Measurements from ENCODE around the gene HSF2. TPM values are rescaled to one million over a fixed set of nuclear protein-coding genes. Genes with fewer than 3 reads are reported as not detected.

The HSF2 gene
- total RNA-seq, 2 experiments from 2014 or later: 18.1 to 20.6 TPM

GRCh38 chr6:122376246-122376645, 23.2 kb upstream of the HSF2 start:
- DNase-seq: no peak
- Mint-ChIP-seq H3K4me3 (no peak overlapping the region), H3K9me3 (ENCODE audit: low read depth) (no peaks in the 10 kb centered on the region), H3K36me3 (ENCODE audit: low read depth) (no peaks in the 10 kb centered on the region), H3K27ac (no peak overlapping the region), H3K4me1 (peaks cover 16% of the 10 kb centered on the region), H3K27me3 (peaks cover 10% of the 10 kb centered on the region)
- ChIA-PET CTCF (interaction anchor here (0.6 to 1.4 kb wide), 2 partner anchors 37 to 154 kb away, joined by 3 read pairs; no protein-coding TSS in a partner anchor), POLR2A (no interaction called here)
- intact Hi-C loops (cut with DNase I, micrococcal nuclease): no loop called here
- no peak for ATAC-seq

DNA sequence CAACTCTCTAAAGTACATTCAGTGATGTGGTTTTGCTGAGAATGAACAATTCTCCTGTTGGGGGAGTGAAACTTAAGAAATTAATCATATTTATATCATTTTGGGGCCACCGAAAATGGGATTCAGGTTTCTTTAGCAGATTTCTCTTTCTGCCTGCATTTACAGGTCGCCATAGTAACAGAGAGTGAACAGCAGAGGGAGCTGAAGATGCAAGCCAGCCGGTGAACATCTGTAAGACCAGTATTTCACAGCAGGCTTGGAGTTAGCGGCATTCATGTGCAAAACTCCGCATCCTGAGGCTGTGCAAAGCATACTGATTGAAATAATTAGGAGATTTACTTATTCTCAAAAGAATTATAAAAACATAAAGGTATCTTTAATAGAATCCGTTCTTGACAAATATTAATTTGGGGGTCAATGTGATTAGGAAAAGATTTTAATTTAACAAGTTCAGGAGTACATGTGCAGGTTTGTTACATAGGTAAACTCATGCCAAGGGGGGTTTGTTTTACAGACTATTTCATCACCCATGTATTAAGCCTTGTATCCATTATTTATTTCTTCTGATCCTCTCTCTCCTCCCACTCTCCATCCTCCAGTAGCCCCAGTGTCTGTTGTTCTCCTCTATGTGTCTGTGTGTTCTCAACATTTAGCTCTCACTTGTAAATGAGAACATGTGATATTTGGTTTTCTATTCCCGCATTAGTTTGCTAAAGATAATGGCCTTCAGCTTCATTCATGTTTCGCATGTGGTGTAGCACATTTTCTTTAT, 17.8 kb upstream of the HSF2 start:
- peak; percentile 99 for ATAC-seq
- H3K4me1 Mint-ChIP-seq: peaks cover 6% of the 10 kb centered on the region

GRCh38 chr6:122385857-122386612, 13.4 kb upstream of the HSF2 start:
- ATAC-seq (no peak), DNase-seq (no peak)
- ChIA-PET CTCF (interaction anchor here (0.7 to 7.5 kb wide), 4 partner anchors 105 to 387 kb away, joined by 3 to 90 read pairs (median 4); no protein-coding TSS in a partner anchor), POLR2A (no interaction called here)
- Mint-ChIP-seq H3K27ac (no peak overlapping the region), H3K9me3 (ENCODE audit: low read depth) (no peaks in the 10 kb centered on the region), H3K4me3 (no peak overlapping the region), H3K4me1 (peaks cover 6% of the 10 kb centered on the region), H3K36me3 (ENCODE audit: low read depth) (no peaks in the 10 kb centered on the region), H3K27me3 (peaks cover 10% of the 10 kb centered on the region)
- intact Hi-C loops (cut with DNase I, micrococcal nuclease): no loop called here

More for the DNA sequence above, 17.8 kb upstream of the HSF2 start:
- no peaks in the 10 kb centered on the region for H3K36me3 Mint-ChIP-seq (ENCODE audit: low read depth)
- POLR2A ChIA-PET: interaction anchor here (0.6 kb wide), 1 partner anchor 18 kb away, joined by 3 read pairs; the partner anchor contains the start of gene HSF2
- peak; percentile 74 for DNase-seq
- H3K9me3 Mint-ChIP-seq (ENCODE audit: low read depth): no peaks in the 10 kb centered on the region
- H3K4me3 Mint-ChIP-seq: no peak overlapping the region
- intact Hi-C loops (cut with DNase I, micrococcal nuclease): loop anchor here (1.0 to 5.0 kb wide), 4 partner anchors 18 to 456 kb away; partner anchors contain the start of genes SERINC1 (in 2 of the 2) and HSF2 (in 1 of the 2)
- CTCF ChIA-PET: interaction anchor here (0.6 to 7.5 kb wide), 16 partner anchors 10 to 938 kb away, joined by 3 to 90 read pairs (median 3); partner anchors contain the start of gene SERINC1
- no peak overlapping the region for H3K27ac Mint-ChIP-seq
- H3K27me3 Mint-ChIP-seq: peaks cover 8% of the 10 kb centered on the region

- CTCF ChIA-PET: interaction anchor here (0.7 kb wide), 1 partner anchor 12 kb away, joined by 4 read pairs; no protein-coding TSS in a partner anchor
- H3K9me3 Mint-ChIP-seq (ENCODE audit: low read depth): no peaks in the 10 kb centered on the region
- peaks cover 10% of the 10 kb centered on the region for H3K4me1 Mint-ChIP-seq
- no peak overlapping the region for H3K4me3 Mint-ChIP-seq
- no peak for DNase-seq
- no peaks in the 10 kb centered on the region for H3K36me3 Mint-ChIP-seq (ENCODE audit: low read depth)
- POLR2A ChIA-PET: no interaction called here
- peaks cover 10% of the 10 kb centered on the region for H3K27me3 Mint-ChIP-seq
- intact Hi-C loops (cut with DNase I, micrococcal nuclease): no loop called here
- no peak for ATAC-seq
- no peak overlapping the region for H3K27ac Mint-ChIP-seq
Measured at GRCh38 chr6:122388945-122389344, 10.5 kb upstream of the HSF2 start.

- Mint-ChIP-seq H3K9me3 (ENCODE audit: low read depth) (no peaks in the 10 kb centered on the region), H3K27ac (no peak overlapping the region), H3K27me3 (peaks cover 10% of the 10 kb centered on the region), H3K4me3 (no peak overlapping the region), H3K36me3 (ENCODE audit: low read depth) (no peaks in the 10 kb centered on the region), H3K4me1 (peaks cover 15% of the 10 kb centered on the region)
- ATAC-seq (no peak), DNase-seq (no peak)
- ChIA-PET CTCF (interaction anchor here (0.7 kb wide), 1 partner anchor 140 kb away, joined by 3 read pairs; no protein-coding TSS in a partner anchor), POLR2A (no interaction called here)
- intact Hi-C loops (cut with DNase I, micrococcal nuclease): loop anchor here in 1 of 2 experiments (10.0 kb wide), 1 partner anchor 1055 kb away; the partner anchor contains the start of gene TBC1D32
Measured at GRCh38 chr6:122389704-122390372, 9.6 kb upstream of the HSF2 start.

- peak; percentile 10 for DNase-seq
- Mint-ChIP-seq H3K36me3 (ENCODE audit: low read depth) (no peaks in the 10 kb centered on the region), H3K4me3 (no peak overlapping the region), H3K27me3 (peaks cover 2% of the 10 kb centered on the region), H3K27ac (peak overlapping the region; percentile 58), H3K9me3 (ENCODE audit: low read depth) (no peaks in the 10 kb centered on the region), H3K4me1 (peaks cover 15% of the 10 kb centered on the region)
- CTCF ChIA-PET: interaction anchor here (0.6 to 1.8 kb wide), 5 partner anchors 40 to 138 kb away, joined by 3 to 6 read pairs (median 4); no protein-coding TSS in a partner anchor
- intact Hi-C loops (cut with DNase I, micrococcal nuclease): loop anchor here (1.0 to 10.0 kb wide), 2 partner anchors 31 to 1058 kb away; partner anchors contain the start of gene TBC1D32 (in 1 of the 2)
- POLR2A ChIA-PET: interaction anchor here (0.6 to 1.0 kb wide), 2 partner anchors 80 kb away, joined by 3 to 4 read pairs; no protein-coding TSS in a partner anchor
- ATAC-seq: peak; percentile 9
Measured at GRCh38 chr6:122392564-122393350, 6.7 kb upstream of the HSF2 start.

DNA sequence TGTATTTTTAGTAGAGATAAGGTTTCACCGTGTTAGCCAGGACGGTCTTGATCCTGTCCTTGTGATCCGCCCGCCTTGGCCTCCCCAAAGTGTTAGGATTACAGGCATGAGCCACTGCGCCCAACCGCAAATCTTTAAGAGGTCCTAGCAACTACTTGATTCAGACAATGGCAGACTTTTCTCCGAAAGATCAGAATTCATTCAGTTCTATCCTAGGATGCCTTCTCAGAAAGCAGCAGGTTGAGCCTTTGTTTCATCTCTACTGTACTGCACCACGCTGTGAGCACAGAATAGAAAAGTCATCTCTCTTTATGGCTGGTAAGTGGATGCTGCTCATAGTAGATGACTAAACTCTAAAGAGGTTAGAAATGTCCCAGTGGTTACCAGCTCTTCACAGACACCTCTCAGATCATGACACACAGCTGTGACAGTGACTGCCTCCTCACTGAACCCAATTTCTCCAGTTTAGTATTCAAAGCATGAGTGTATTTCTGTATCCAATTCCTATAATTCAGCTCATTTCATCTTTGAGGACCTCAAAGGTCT, 6.0 kb upstream of the HSF2 start:
- Mint-ChIP-seq H3K36me3 (ENCODE audit: low read depth) (no peaks in the 10 kb centered on the region), H3K4me1 (peaks cover 16% of the 10 kb centered on the region), H3K9me3 (ENCODE audit: low read depth) (no peaks in the 10 kb centered on the region), H3K4me3 (no peak overlapping the region), H3K27me3 (peaks cover 2% of the 10 kb centered on the region), H3K27ac (peak overlapping the region; percentile 63)
- CTCF ChIA-PET: interaction anchor here (0.6 to 1.9 kb wide), 4 partner anchors 10 to 137 kb away, joined by 3 to 8 read pairs (median 4); partner anchors contain the start of gene SERINC1
- POLR2A ChIA-PET: interaction anchor here (1.0 kb wide), 1 partner anchor 79 kb away, joined by 3 read pairs; no protein-coding TSS in a partner anchor
- DNase-seq (peak; percentile 49), ATAC-seq (peak; percentile 99)
- intact Hi-C loops (cut with DNase I, micrococcal nuclease): loop anchor here (1.0 to 10.0 kb wide), 2 partner anchors 30 to 1059 kb away; partner anchors contain the start of gene TBC1D32 (in 1 of the 2)

GRCh38 chr6:122394016-122394415, 5.4 kb upstream of the HSF2 start:
- Mint-ChIP-seq H3K4me1 (peaks cover 22% of the 10 kb centered on the region), H3K27me3 (peaks cover 2% of the 10 kb centered on the region), H3K36me3 (ENCODE audit: low read depth) (no peaks in the 10 kb centered on the region), H3K27ac (peak overlapping the region; percentile 63), H3K9me3 (ENCODE audit: low read depth) (no peaks in the 10 kb centered on the region), H3K4me3 (no peak overlapping the region)
- DNase-seq (no peak), ATAC-seq (peak; percentile 1)
- CTCF ChIA-PET: interaction anchor here (0.5 to 1.9 kb wide), 5 partner anchors 10 to 404 kb away, joined by 3 to 8 read pairs (median 4); partner anchors contain the start of gene SERINC1
- intact Hi-C loops (cut with DNase I, micrococcal nuclease): loop anchor here in 1 of 2 experiments (10.0 kb wide), 1 partner anchor 1059 kb away; the partner anchor contains the start of gene TBC1D32
- POLR2A ChIA-PET: interaction anchor here (1.0 kb wide), 1 partner anchor 78 kb away, joined by 3 read pairs; no protein-coding TSS in a partner anchor

DNA sequence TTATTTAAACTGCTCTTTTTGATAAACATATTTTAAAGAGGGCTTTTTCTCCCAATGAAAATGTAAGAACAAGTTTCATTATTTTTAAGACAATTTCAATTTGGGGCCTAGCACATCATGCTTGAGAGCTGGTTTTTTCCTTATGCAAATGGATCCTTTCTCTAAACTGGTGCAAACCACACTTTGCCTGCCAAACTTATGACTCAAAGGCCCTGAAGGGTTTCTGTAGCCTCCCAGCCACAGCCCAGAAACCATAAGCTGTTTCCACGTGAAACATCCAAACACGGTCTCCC, 451 bp upstream of the HSF2 start:
- Mint-ChIP-seq H3K9me3 (ENCODE audit: low read depth) (no peaks in the 10 kb centered on the region), H3K27me3 (no peaks in the 10 kb centered on the region), H3K4me1 (peaks cover 42% of the 10 kb centered on the region), H3K36me3 (ENCODE audit: low read depth) (peaks cover 7% of the 10 kb centered on the region), H3K27ac (peak overlapping the region; percentile 80), H3K4me3 (peak overlapping the region; percentile 94)
- ATAC-seq (no peak), DNase-seq (no peak)
- ChIA-PET CTCF (interaction anchor here (1.1 to 1.4 kb wide), 4 partner anchors 10 to 131 kb away, joined by 4 to 6 read pairs (median 4); partner anchors contain the start of gene SERINC1), POLR2A (interaction anchor here (0.6 to 1.5 kb wide), 3 partner anchors 8 to 72 kb away, joined by 3 to 13 read pairs (median 3); partner anchors contain the start of gene SERINC1)
- intact Hi-C loops (cut with DNase I, micrococcal nuclease): loop anchor here (1.0 to 10.0 kb wide), 4 partner anchors 18 to 1064 kb away; partner anchors contain the start of genes SERINC1 (in 2 of the 2) and TBC1D32 (in 1 of the 2)

Measured in activated CD4-positive, alpha-beta T cell treated with anti-CD3 and anti-CD28 coated beads for 36 hours (primary cell).